Kidney (tissue), 14 donors: ENCODE data around the gene ADCK2. TPM values are rescaled to one million over a fixed set of nuclear protein-coding genes. Genes with fewer than 3 reads are reported as not detected.

ENCODE experiments used
- DNase-seq, 5 donors: peaks; one replicate each; pipeline ENCODE4 v3.0.0-alpha.2; 2013 to 2020
- FAIRE-seq: peaks from 2 replicates; lab custom pipeline; 2012; peaks lifted over from hg19 to GRCh38; lab: Jason Lieb, UNC
- H3K27ac ChIP-seq, 2 donors: one replicate each; pipeline ENCODE4 v1.7.0; 2013; ENCODE audit warnings: low read depth in 2 of 2, low read length in 2 of 2, inconsistent platforms in 1 of 2
- H3K27me3 ChIP-seq: one replicate; pipeline ENCODE4 v1.7.1; 2013; ENCODE audit warnings: low read length, inconsistent platforms; ENCODE audit not compliant: control insufficient read depth, insufficient read depth
- H3K36me3 ChIP-seq, 3 donors: one replicate each; pipeline versions ENCODE4 v1.7.0 to v1.7.1; 2013; ENCODE audit warnings: low read length in 3 of 3, control low read depth in 1 of 3, inconsistent platforms in 1 of 3; ENCODE audit not compliant: insufficient read depth in 3 of 3, control insufficient read depth in 2 of 3
- H3K4me1 ChIP-seq, 3 donors: one replicate each; pipeline versions ENCODE4 v1.7.0 to v1.7.1; 2013; ENCODE audit warnings: low read length in 3 of 3, inconsistent platforms in 1 of 3, low read depth in 1 of 3; ENCODE audit not compliant: control insufficient read depth in 2 of 3, insufficient read depth in 2 of 3
- H3K4me3 ChIP-seq, 3 donors: one replicate each; pipeline versions ENCODE4 v1.7.0 to v1.8.1; 2013; ENCODE audit warnings: low read length in 3 of 3, control low read depth in 1 of 3, inconsistent platforms in 1 of 3
- H3K9ac ChIP-seq, 3 donors: one replicate each; pipeline versions ENCODE4 v1.7.0 to v1.7.1; 2013; ENCODE audit warnings: low read length in 3 of 3, control low read depth in 1 of 3, inconsistent platforms in 1 of 3
- H3K9me3 ChIP-seq, 3 donors: one replicate each; pipeline versions ENCODE4 v1.7.0 to v1.7.1; 2013; ENCODE audit warnings: low read length in 3 of 3, control low read depth in 1 of 3, inconsistent platforms in 1 of 3; ENCODE audit not compliant: control insufficient read depth in 2 of 3, insufficient read depth in 1 of 3
- CTCF ChIP-seq: IDR thresholded peaks from 3 replicates; pipeline ENCODE4 v1.5.1; 2012; ENCODE audit warnings: mild to moderate bottlenecking, moderate library complexity, borderline replicate concordance; ENCODE audit not compliant: insufficient read depth; ENCODE audit errors: extremely low read depth
- intact Hi-C: fragments of 100-400 bp; cut with DNase I; formaldehyde crosslinking; loops from one replicate; pipeline ENCODE4 v1.11.1; 2022
- polyA plus RNA-seq: library from polyadenylated mRNA; stranded (reverse); fragments of 350-450 nt; fragmentation: Illumina TruSeq; extraction: RNeasy Lipid Tissue Mini Kit (QIAGEN cat#74804); gene quantifications from one replicate; pipeline ENCODE4 v1.2.3, GENCODE V29; 2014; ENCODE audit warnings: low read depth, low replicate concordance; ENCODE audit not compliant: insufficient read depth
- total RNA-seq: library from RNA; stranded (reverse); fragmentation: NEBNext Ultra II Directional; extraction: Animal tissue kit (Norgen Biotek cat#: 25700); gene quantifications from one replicate; pipeline ENCODE4 v1.2.1, GENCODE V29; 2021
- donor health status: control.
- donor health status: control.
- donor health status: control.
- donor health status: control.
- donor health status: control.
- donor health status: DM: yes; HTN: yes; CAD: no.
- donor health status: Normal renal cell carcinoma (clear cell type).

Gene ADCK2
- total and polyA plus RNA-seq, 2 donors from 2014 or later, result 18.7 to 18.8 TPM

DNA sequence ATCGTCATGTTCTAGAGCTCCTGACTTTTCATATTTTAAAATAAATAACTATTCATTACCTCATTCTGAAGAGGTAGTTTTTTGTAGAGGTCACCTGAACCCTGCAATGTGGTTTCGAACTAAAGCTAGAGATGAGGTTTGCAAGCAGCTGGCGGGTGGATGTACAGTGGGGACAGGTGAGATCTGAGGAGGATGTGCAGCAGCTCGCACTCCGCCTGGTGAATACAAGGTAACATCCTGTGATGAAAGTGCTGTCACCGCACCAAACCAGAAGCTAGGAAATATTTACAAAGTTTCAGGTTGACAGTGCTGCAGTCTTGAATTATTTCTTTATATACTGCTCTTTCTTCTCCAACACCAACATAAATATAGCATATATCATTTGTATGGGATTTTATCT lies 50.3 kb downstream of the ADCK2 start:
- intact Hi-C loops, result no loop called here
- Histone ChIP-seq H3K4me1 (peaks cover 2 to 7% (median 6%) of the 10 kb centered on the region in 3 donors), H3K9ac (no peak overlapping the region), H3K9me3 (no peaks in the 10 kb centered on the region), H3K4me3 (no peak overlapping the region), H3K27ac (no peak overlapping the region), H3K36me3 (peaks cover 0 to 2% (median 2%) of the 10 kb centered on the region in 3 donors), H3K27me3 (no peaks in the 10 kb centered on the region)
- FAIRE-seq (no peak), DNase-seq (no peak)
- no peak for TF ChIP-seq CTCF

DNA sequence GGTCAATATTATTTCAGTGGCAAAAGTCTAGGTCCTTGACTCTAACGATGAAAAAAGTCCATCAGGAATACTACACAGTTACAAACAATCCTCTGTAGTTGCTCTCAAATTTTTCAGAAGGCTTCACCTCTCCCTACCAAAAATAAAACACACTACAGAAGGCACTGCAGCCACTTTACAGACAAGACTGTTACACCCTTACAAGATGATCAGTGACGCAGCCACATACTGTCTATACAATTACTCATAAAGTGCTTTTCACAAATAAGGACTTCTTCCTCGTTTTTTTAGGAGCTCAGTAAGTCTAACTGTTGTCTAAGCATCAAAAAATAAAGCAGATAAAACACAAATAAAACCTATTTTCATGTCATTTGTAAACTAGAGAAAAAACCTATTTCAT lies 50.8 kb downstream of the ADCK2 start:
- H3K36me3 ChIP-seq, result peaks cover 0 to 2% (median 2%) of the 10 kb centered on the region in 3 donors
- H3K27me3 ChIP-seq, result no peaks in the 10 kb centered on the region
- intact Hi-C loops, result no loop called here
- H3K4me1 ChIP-seq, result peaks cover 2 to 9% (median 6%) of the 10 kb centered on the region in 3 donors
- no peak overlapping the region for H3K9ac ChIP-seq
- TF ChIP-seq CTCF, result no peak
- DNase-seq (no peak), FAIRE-seq (no peak)
- no peak overlapping the region for H3K27ac ChIP-seq
- no peaks in the 10 kb centered on the region for H3K9me3 ChIP-seq
- H3K4me3 ChIP-seq, result no peak overlapping the region

- H3K4me1 ChIP-seq, result peaks cover 0 to 9% (median 6%) of the 10 kb centered on the region in 3 donors
- H3K9ac ChIP-seq, result no peak overlapping the region
- no peak overlapping the region for H3K4me3 ChIP-seq
- no peaks in the 10 kb centered on the region for H3K27me3 ChIP-seq
- peaks cover 0 to 2% (median 2%) of the 10 kb centered on the region in 3 donors for H3K36me3 ChIP-seq
- FAIRE-seq, result no peak
- no peak overlapping the region for H3K27ac ChIP-seq
- H3K9me3 ChIP-seq, result no peaks in the 10 kb centered on the region
- intact Hi-C loops, result no loop called here
- TF ChIP-seq CTCF, result no peak
- no peak for DNase-seq
These were observed 52.0 kb downstream of the ADCK2 start for GRCh38 chr7:140724706-140725105.

DNA sequence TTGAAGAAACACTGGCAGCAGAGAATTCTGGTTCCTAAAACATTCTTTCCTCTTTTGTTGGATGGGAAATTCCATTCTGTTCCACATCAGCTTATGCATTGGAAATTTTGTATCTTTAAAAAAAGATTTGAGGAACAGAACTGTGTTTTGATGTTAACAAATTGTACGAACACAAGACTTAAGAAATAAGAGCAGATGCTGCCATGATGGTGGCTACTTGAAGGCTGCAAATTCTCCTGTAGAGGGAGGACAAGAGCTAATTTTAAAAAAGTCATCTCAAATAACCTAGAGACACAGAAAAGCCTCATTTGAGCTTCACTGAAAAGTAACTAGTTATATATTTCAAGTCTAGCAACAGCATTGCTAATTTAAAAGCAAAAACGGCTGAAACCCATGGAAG lies 53.5 kb downstream of the ADCK2 start:
- no peak overlapping the region for H3K27ac ChIP-seq
- H3K9ac ChIP-seq, result no peak overlapping the region
- peaks cover 0 to 9% (median 6%) of the 10 kb centered on the region in 3 donors for H3K4me1 ChIP-seq
- no peak overlapping the region for H3K4me3 ChIP-seq
- no peak for TF ChIP-seq CTCF
- H3K27me3 ChIP-seq, result no peaks in the 10 kb centered on the region
- no peak for FAIRE-seq
- DNase-seq, result peak in 2 of 5 donors; percentile 43 to 52
- H3K36me3 ChIP-seq, result peaks cover 0 to 2% (median 2%) of the 10 kb centered on the region in 3 donors
- intact Hi-C loops, result no loop called here
- no peaks in the 10 kb centered on the region for H3K9me3 ChIP-seq
